Stomach (tissue), 4 donors: ENCODE data around the gene STIM2.

Source experiments
- CTCF ChIP-seq, 7 experiments: fragments of 450-650 bp in 4 of 7; fragments of 200-600 bp in 3 of 7; sonication (generic) in 3 of 7; IDR thresholded peaks; one replicate each; pipeline ENCODE4 v1.5.1; 2016 to 2019; ENCODE audit warnings: antibody characterized with exemption in 7 of 7, control low read depth in 2 of 7, mild to moderate bottlenecking in 1 of 7
- EP300 ChIP-seq: sonication (generic); formaldehyde crosslinking; IDR thresholded peaks from one replicate; pipeline ENCODE4 v1.6.1; 2017; ENCODE audit warnings: antibody characterized with exemption
- POLR2A ChIP-seq, 4 donors: fragments of 450-650 bp; IDR thresholded peaks; one replicate each; pipeline ENCODE4 v1.6.1; 2016; ENCODE audit warnings: antibody characterized with exemption in 4 of 4, control low read depth in 2 of 4, mild to moderate bottlenecking in 1 of 4, moderate library complexity in 1 of 4
- POLR2AphosphoS5 ChIP-seq, 3 donors: sonication (generic); formaldehyde crosslinking; IDR thresholded peaks; one replicate each; pipeline ENCODE4 v1.6.1; 2016; ENCODE audit warnings: antibody characterized with exemption in 3 of 3

GRCh38 chr4:27042411-27042810 lies 181.8 kb downstream of the STIM2 start:
- no peak for TF ChIP-seq POLR2AphosphoS5 (IDR thresholded peaks at IDR 0.05)
- no peak for TF ChIP-seq EP300
- no peak for TF ChIP-seq CTCF (IDR thresholded peaks at IDR 0.05)
- TF ChIP-seq POLR2A (IDR thresholded peaks at IDR 0.05): no peak
